Keratinocyte (primary cell): Measurements from ENCODE around the gene RCOR3.

Source experiments
- CTCF ChIP-seq, 3 experiments: IDR thresholded peaks in 1 of 3; conservative IDR thresholded peaks in 1 of 3; optimal IDR thresholded peaks in 1 of 3; 2 replicates in 2 of 3; 3 replicates in 1 of 3; pipeline versions ENCODE3 to v1.5.1; 2011; ENCODE audit warnings: low read length in 3 of 3, mild to moderate bottlenecking in 3 of 3, moderate library complexity in 2 of 3, control low read depth in 1 of 3, inconsistent platforms in 1 of 3; ENCODE audit not compliant: insufficient read depth in 2 of 3; ENCODE audit errors: extremely low read depth in 1 of 3
- EZH2 ChIP-seq: IDR thresholded peaks from one replicate; pipeline ENCODE4 v1.6.1; 2012; ENCODE audit warnings: inconsistent platforms, mild to moderate bottlenecking, low read length, moderate library complexity

DNA sequence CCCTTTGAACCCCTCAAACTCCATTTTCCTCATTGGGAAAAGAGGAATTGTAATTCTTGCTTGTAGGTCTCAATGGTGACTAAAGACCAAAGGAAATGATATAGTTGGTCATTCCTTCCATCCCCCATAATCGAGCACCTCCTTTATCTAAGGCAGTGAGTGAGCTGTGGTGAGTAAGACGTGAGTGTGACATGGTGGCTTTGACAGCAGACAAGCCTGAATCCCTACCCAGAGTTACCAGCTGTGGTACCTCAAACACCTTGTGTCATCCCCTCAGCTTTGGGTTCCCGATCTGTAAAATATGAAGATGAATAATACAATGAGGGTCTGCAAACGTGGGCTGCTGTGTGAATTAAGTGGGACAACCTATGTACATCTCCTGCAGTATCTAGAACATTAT is 75.8 kb downstream of the RCOR3 start:
- TF ChIP-seq EZH2 (no peak), CTCF (optimal IDR thresholded peaks at IDR 0.05 in 1 of 3, IDR thresholded peaks at IDR 0.05 in 1 of 3, conservative IDR thresholded peaks at IDR 0.05 in 1 of 3; ENCODE audit: extremely low read depth in 1 of 3, insufficient read depth in 2 of 3, low read length in 3 of 3) (no peak)
